Astrocyte of the spinal cord (primary cell): ENCODE data around the gene SEC14L1.
"Not testable (repeated sequence)": the region's sequence is repeated elsewhere in the genome, so short reads cannot be mapped to it uniquely, and the experiment has no call there.

Experiments used
- DNase-seq: peaks from one replicate; pipeline ENCODE4 v3.0.0; 2011; ENCODE audit warnings: low read depth, low spot score
- H3K4me3 ChIP-seq: 2 replicates; pipeline ENCODE4 v1.5.1; 2011; ENCODE audit warnings: low read depth, mild to moderate bottlenecking, low read length, moderate library complexity
- CTCF ChIP-seq: IDR thresholded peaks from 2 replicates; pipeline ENCODE4 v1.5.1; 2012; ENCODE audit warnings: low read depth, mild to moderate bottlenecking, low read length, inconsistent platforms
- in situ Hi-C: cut with HindIII; loops from 2 replicates; pipeline ENCODE4 v1.10.0; 2017; ENCODE audit warnings: low sequenced_read_pairs

SEC14L1 gene

DNA sequence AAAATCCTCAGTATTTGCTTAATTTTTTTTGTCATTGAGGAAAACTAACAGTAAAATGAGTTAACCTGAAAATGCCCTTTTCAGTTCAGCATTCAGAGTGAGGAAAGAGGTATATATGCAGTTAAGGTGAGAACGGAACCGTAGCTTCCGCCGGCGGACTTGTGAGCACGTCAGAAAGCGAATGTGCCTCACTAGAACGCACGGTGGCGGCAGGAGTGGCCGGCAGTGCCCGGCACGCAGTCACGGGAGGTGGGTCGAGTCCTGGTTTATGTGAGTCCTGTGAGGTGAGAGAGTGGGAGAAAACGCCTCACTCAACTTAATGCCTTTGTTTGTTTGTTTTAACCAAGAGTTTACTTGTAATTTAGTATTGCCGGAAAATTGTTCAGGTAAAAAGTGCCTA is 6.1 kb downstream of the SEC14L1 start:
- no peak overlapping the region for H3K4me3 ChIP-seq
- no peak for TF ChIP-seq CTCF
- DNase-seq = no peak
- in situ Hi-C loops = no loop called here

DNA sequence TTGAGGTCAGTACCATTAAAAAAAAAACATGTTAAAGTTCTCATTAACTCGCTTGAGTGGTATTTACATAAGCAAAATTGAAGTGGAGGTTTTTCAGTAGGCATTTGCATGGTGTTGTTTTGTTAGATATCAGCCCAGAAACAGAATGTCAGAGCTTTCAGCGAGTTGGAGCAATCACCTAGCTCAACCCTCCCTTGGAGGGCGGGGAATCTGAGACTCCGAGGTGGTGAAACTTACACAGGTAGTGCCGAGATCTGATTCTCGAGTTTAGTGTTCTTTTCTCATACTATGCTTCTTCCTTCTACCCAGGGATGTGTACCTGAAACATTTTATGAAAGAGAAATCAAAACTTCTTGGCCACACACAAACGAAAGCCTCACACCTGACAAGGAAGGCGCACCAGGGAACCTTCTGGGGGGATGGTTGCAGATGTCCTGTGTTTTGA is 6.6 kb downstream of the SEC14L1 start:
- no peak overlapping the region for H3K4me3 ChIP-seq
- no peak for DNase-seq
- TF ChIP-seq CTCF = no peak
- in situ Hi-C loops = no loop called here

DNA sequence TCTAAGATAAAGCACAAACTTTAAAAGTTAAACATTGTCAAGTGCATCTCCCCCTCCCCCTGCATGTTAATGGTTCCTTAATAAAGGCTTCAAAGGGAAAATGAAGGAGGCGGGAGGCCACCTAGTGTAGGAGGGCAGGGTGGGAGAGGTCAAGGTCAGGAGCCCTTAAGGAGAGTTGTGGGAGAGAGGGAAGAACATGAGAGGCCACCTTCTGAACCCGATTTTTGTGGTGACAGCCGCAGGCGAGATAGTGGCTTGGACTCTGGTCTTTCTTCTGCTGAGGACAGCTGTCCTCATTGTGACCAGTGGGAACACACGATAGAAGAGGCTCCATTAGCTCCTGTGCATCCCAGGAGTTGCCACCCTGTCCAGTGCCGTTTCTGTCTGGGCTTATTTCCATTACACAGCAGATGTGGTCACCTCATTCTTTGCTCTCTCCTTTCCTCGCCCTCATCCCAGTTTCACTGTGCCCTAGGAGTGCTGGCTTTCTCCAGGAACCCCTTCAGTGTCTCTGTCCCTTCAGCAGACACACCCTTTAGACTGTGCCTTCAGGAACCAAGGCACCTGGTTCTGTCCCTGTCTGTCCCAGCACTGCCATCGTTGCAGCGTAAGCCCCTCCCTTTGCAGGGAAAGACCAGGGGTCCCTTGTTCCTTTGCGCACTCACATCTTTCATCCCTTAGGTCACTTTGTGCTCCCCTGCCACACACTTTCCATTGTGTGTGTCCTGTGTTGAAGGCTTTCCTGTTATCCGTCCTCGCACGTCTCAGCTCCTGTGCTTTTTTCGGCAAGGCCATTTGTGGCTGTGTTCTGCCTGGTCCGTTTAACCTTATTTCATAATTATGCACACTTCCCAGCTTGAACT is 7.5 kb downstream of the SEC14L1 start:
- in situ Hi-C loops = no loop called here
- no peak for TF ChIP-seq CTCF
- no peak overlapping the region for H3K4me3 ChIP-seq
- DNase-seq = no peak

- no peak for DNase-seq
- in situ Hi-C loops = no loop called here
- H3K4me3 ChIP-seq = no peak overlapping the region
- TF ChIP-seq CTCF = no peak
Measured at GRCh38 chr17:77148940-77149510, 8.3 kb downstream of the SEC14L1 start.

DNA sequence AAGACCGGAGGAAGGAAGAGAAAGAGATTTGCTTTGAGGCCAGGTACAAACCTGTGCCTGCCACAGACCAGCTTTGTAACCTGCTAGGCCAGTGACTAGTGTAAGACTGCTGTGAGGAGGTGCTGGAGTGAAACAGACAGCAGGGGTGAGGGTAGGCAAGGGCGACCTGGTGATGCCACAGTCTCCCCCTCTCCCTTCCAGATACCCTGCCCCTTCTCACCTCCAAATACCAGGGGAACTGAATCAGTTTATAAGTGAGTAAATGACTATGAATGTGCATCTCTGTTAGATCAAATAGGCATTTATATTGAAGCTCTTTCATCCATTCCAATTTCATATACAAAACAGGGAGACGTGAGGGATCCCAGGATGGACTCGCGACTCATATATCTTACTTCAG is 9.4 kb downstream of the SEC14L1 start:
- DNase-seq = no peak
- TF ChIP-seq CTCF = no peak
- no peak overlapping the region for H3K4me3 ChIP-seq
- in situ Hi-C loops = no loop called here

DNA sequence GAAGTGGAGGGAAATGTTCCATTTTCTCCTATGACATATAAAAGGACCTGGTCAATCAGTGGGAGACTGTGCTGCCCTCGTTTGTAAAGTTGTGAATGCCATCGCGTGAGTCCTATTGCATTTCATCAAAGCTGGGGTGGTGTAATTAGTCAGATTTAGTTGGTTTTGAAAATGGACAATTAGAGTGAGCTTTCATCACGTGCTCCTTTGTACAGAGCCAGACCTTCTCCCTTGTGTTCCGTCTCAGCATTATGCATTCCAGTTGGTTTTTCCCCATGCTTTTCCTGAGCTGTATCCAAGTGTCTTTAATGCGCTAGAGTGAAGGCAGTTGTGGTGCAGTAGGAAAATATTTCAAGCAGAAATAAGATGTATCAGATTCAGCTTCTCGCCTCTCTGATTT is 10.4 kb downstream of the SEC14L1 start:
- TF ChIP-seq CTCF = no peak
- H3K4me3 ChIP-seq = no peak overlapping the region
- peak; percentile 25 for DNase-seq
- in situ Hi-C loops = no loop called here

DNA sequence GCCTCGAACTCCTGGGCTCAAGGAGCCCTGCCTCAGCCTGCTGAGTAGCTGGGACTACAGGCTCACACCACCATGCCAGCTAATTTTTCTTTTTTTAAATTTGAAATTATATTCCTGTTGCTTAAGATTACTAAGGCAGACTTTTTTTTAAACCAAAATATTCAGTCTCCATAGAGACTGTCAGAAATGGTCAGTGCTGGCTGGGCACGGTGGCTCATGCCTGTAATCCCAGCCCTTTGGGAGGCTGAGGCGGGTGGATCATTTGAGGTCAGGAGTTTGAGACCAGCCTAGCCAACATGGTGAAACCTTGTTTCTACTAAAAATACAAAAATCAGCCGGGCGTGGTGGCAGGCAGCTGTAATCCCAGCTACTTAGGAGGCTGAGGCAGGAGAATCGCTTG is 11.3 kb downstream of the SEC14L1 start:
- H3K4me3 ChIP-seq, DNase-seq, in situ Hi-C loops: not testable (repeated sequence)
